ENCODE results near the gene THSD7B.
"Not testable (repeated sequence)": the region's sequence is repeated elsewhere in the genome, so short reads cannot be mapped to it uniquely, and the experiment has no call there.

The THSD7B gene

GRCh38 chr2:137051778-137052398 is 286.5 kb downstream of the THSD7B start:
- H3K27me3 ChIP-seq (ENCODE audit: control insufficient read depth in 1 of 2, insufficient read depth in 2 of 2, low read length in 2 of 2): no peaks in the 10 kb centered on the region
- no peaks in the 10 kb centered on the region for H3K36me3 ChIP-seq (ENCODE audit: control insufficient read depth in 1 of 2, insufficient read depth in 2 of 2, low read length in 2 of 2)
- H3K4me3 ChIP-seq (ENCODE audit: low read depth in 1 of 2, low read length in 2 of 2): no peak overlapping the region
- H3K9me3 ChIP-seq (ENCODE audit: control insufficient read depth in 1 of 2, low read length in 2 of 2): no peaks in the 10 kb centered on the region
- no peaks in the 10 kb centered on the region for H3K4me1 ChIP-seq (ENCODE audit: control insufficient read depth in 1 of 2, insufficient read depth in 2 of 2, low read length in 2 of 2)
- no peak overlapping the region for H3K9ac ChIP-seq (ENCODE audit: low read depth in 1 of 2, low read length in 2 of 2)
- no peak overlapping the region for H3K27ac ChIP-seq (ENCODE audit: low read depth, low read length)

GRCh38 chr2:137056704-137057103 is 291.4 kb downstream of the THSD7B start:
- Histone ChIP-seq H3K4me3 (ENCODE audit: low read depth in 1 of 2, low read length in 2 of 2) (no peak overlapping the region), H3K9me3 (ENCODE audit: control insufficient read depth in 1 of 2, low read length in 2 of 2) (no peaks in the 10 kb centered on the region), H3K4me1 (ENCODE audit: control insufficient read depth in 1 of 2, insufficient read depth in 2 of 2, low read length in 2 of 2) (no peaks in the 10 kb centered on the region), H3K36me3 (ENCODE audit: control insufficient read depth in 1 of 2, insufficient read depth in 2 of 2, low read length in 2 of 2) (no peaks in the 10 kb centered on the region), H3K27ac (ENCODE audit: low read depth, low read length) (no peak overlapping the region), H3K27me3 (ENCODE audit: control insufficient read depth in 1 of 2, insufficient read depth in 2 of 2, low read length in 2 of 2) (no peaks in the 10 kb centered on the region), H3K9ac (ENCODE audit: low read depth in 1 of 2, low read length in 2 of 2) (no peak overlapping the region)

- not testable (repeated sequence) for H3K36me3 ChIP-seq (ENCODE audit: control insufficient read depth in 1 of 2, insufficient read depth in 2 of 2, low read length in 2 of 2); H3K9ac ChIP-seq (ENCODE audit: low read depth in 1 of 2, low read length in 2 of 2); H3K27ac ChIP-seq (ENCODE audit: low read depth, low read length); H3K4me1 ChIP-seq (ENCODE audit: control insufficient read depth in 1 of 2, insufficient read depth in 2 of 2, low read length in 2 of 2); H3K27me3 ChIP-seq (ENCODE audit: control insufficient read depth in 1 of 2, insufficient read depth in 2 of 2, low read length in 2 of 2); H3K9me3 ChIP-seq (ENCODE audit: control insufficient read depth in 1 of 2, low read length in 2 of 2); H3K4me3 ChIP-seq (ENCODE audit: low read depth in 1 of 2, low read length in 2 of 2)
These were observed 310.9 kb downstream of the THSD7B start for GRCh38 chr2:137076111-137076765.

GRCh38 chr2:137091704-137092103 is 326.4 kb downstream of the THSD7B start:
- Histone ChIP-seq H3K4me3 (ENCODE audit: low read depth in 1 of 2, low read length in 2 of 2) (no peak overlapping the region), H3K27ac (ENCODE audit: low read depth, low read length) (no peak overlapping the region), H3K36me3 (ENCODE audit: control insufficient read depth in 1 of 2, insufficient read depth in 2 of 2, low read length in 2 of 2) (no peaks in the 10 kb centered on the region), H3K4me1 (ENCODE audit: control insufficient read depth in 1 of 2, insufficient read depth in 2 of 2, low read length in 2 of 2) (no peaks in the 10 kb centered on the region), H3K9ac (ENCODE audit: low read depth in 1 of 2, low read length in 2 of 2) (no peak overlapping the region), H3K27me3 (ENCODE audit: control insufficient read depth in 1 of 2, insufficient read depth in 2 of 2, low read length in 2 of 2) (no peaks in the 10 kb centered on the region), H3K9me3 (ENCODE audit: control insufficient read depth in 1 of 2, low read length in 2 of 2) (no peaks in the 10 kb centered on the region)

GRCh38 chr2:137093116-137093515 is 327.8 kb downstream of the THSD7B start:
- Histone ChIP-seq H3K4me3 (ENCODE audit: low read depth in 1 of 2, low read length in 2 of 2) (no peak overlapping the region), H3K4me1 (ENCODE audit: control insufficient read depth in 1 of 2, insufficient read depth in 2 of 2, low read length in 2 of 2) (no peaks in the 10 kb centered on the region), H3K9me3 (ENCODE audit: control insufficient read depth in 1 of 2, low read length in 2 of 2) (no peaks in the 10 kb centered on the region), H3K27me3 (ENCODE audit: control insufficient read depth in 1 of 2, insufficient read depth in 2 of 2, low read length in 2 of 2) (no peaks in the 10 kb centered on the region), H3K9ac (ENCODE audit: low read depth in 1 of 2, low read length in 2 of 2) (no peak overlapping the region), H3K27ac (ENCODE audit: low read depth, low read length) (no peak overlapping the region), H3K36me3 (ENCODE audit: control insufficient read depth in 1 of 2, insufficient read depth in 2 of 2, low read length in 2 of 2) (no peaks in the 10 kb centered on the region)

GRCh38 chr2:137096187-137096586 is 330.8 kb downstream of the THSD7B start:
- no peak overlapping the region for H3K27ac ChIP-seq (ENCODE audit: low read depth, low read length)
- no peaks in the 10 kb centered on the region for H3K27me3 ChIP-seq (ENCODE audit: control insufficient read depth in 1 of 2, insufficient read depth in 2 of 2, low read length in 2 of 2)
- no peaks in the 10 kb centered on the region for H3K36me3 ChIP-seq (ENCODE audit: control insufficient read depth in 1 of 2, insufficient read depth in 2 of 2, low read length in 2 of 2)
- no peaks in the 10 kb centered on the region for H3K4me1 ChIP-seq (ENCODE audit: control insufficient read depth in 1 of 2, insufficient read depth in 2 of 2, low read length in 2 of 2)
- no peak overlapping the region for H3K4me3 ChIP-seq (ENCODE audit: low read depth in 1 of 2, low read length in 2 of 2)
- no peaks in the 10 kb centered on the region for H3K9me3 ChIP-seq (ENCODE audit: control insufficient read depth in 1 of 2, low read length in 2 of 2)
- no peak overlapping the region for H3K9ac ChIP-seq (ENCODE audit: low read depth in 1 of 2, low read length in 2 of 2)

- H3K9ac ChIP-seq (ENCODE audit: low read depth in 1 of 2, low read length in 2 of 2): no peak overlapping the region
- no peaks in the 10 kb centered on the region for H3K36me3 ChIP-seq (ENCODE audit: control insufficient read depth in 1 of 2, insufficient read depth in 2 of 2, low read length in 2 of 2)
- no peak overlapping the region for H3K4me3 ChIP-seq (ENCODE audit: low read depth in 1 of 2, low read length in 2 of 2)
- no peaks in the 10 kb centered on the region for H3K4me1 ChIP-seq (ENCODE audit: control insufficient read depth in 1 of 2, insufficient read depth in 2 of 2, low read length in 2 of 2)
- no peaks in the 10 kb centered on the region for H3K9me3 ChIP-seq (ENCODE audit: control insufficient read depth in 1 of 2, low read length in 2 of 2)
- no peak overlapping the region for H3K27ac ChIP-seq (ENCODE audit: low read depth, low read length)
- no peaks in the 10 kb centered on the region for H3K27me3 ChIP-seq (ENCODE audit: control insufficient read depth in 1 of 2, insufficient read depth in 2 of 2, low read length in 2 of 2)
These were observed 331.3 kb downstream of the THSD7B start for GRCh38 chr2:137096693-137097092.

- H3K36me3 ChIP-seq (ENCODE audit: control insufficient read depth in 1 of 2, insufficient read depth in 2 of 2, low read length in 2 of 2); H3K4me1 ChIP-seq (ENCODE audit: control insufficient read depth in 1 of 2, insufficient read depth in 2 of 2, low read length in 2 of 2); H3K9me3 ChIP-seq (ENCODE audit: control insufficient read depth in 1 of 2, low read length in 2 of 2); H3K9ac ChIP-seq (ENCODE audit: low read depth in 1 of 2, low read length in 2 of 2); H3K27me3 ChIP-seq (ENCODE audit: control insufficient read depth in 1 of 2, insufficient read depth in 2 of 2, low read length in 2 of 2); H3K27ac ChIP-seq (ENCODE audit: low read depth, low read length); H3K4me3 ChIP-seq (ENCODE audit: low read depth in 1 of 2, low read length in 2 of 2): not testable (repeated sequence)
These were observed 336.5 kb downstream of the THSD7B start for GRCh38 chr2:137101814-137102213.

- Histone ChIP-seq H3K4me1 (ENCODE audit: control insufficient read depth in 1 of 2, insufficient read depth in 2 of 2, low read length in 2 of 2) (no peaks in the 10 kb centered on the region), H3K4me3 (ENCODE audit: low read depth in 1 of 2, low read length in 2 of 2) (no peak overlapping the region), H3K27me3 (ENCODE audit: control insufficient read depth in 1 of 2, insufficient read depth in 2 of 2, low read length in 2 of 2) (no peaks in the 10 kb centered on the region), H3K27ac (ENCODE audit: low read depth, low read length) (no peak overlapping the region), H3K36me3 (ENCODE audit: control insufficient read depth in 1 of 2, insufficient read depth in 2 of 2, low read length in 2 of 2) (no peaks in the 10 kb centered on the region), H3K9me3 (ENCODE audit: control insufficient read depth in 1 of 2, low read length in 2 of 2) (no peaks in the 10 kb centered on the region), H3K9ac (ENCODE audit: low read depth in 1 of 2, low read length in 2 of 2) (no peak overlapping the region)
These were observed 342.6 kb downstream of the THSD7B start for GRCh38 chr2:137107904-137108303.

GRCh38 chr2:137111896-137112295 is 346.6 kb downstream of the THSD7B start:
- Histone ChIP-seq H3K27me3 (ENCODE audit: control insufficient read depth in 1 of 2, insufficient read depth in 2 of 2, low read length in 2 of 2) (no peaks in the 10 kb centered on the region), H3K36me3 (ENCODE audit: control insufficient read depth in 1 of 2, insufficient read depth in 2 of 2, low read length in 2 of 2) (no peaks in the 10 kb centered on the region), H3K4me3 (ENCODE audit: low read depth in 1 of 2, low read length in 2 of 2) (no peak overlapping the region), H3K27ac (ENCODE audit: low read depth, low read length) (no peak overlapping the region), H3K9ac (ENCODE audit: low read depth in 1 of 2, low read length in 2 of 2) (no peak overlapping the region), H3K4me1 (ENCODE audit: control insufficient read depth in 1 of 2, insufficient read depth in 2 of 2, low read length in 2 of 2) (no peaks in the 10 kb centered on the region), H3K9me3 (ENCODE audit: control insufficient read depth in 1 of 2, low read length in 2 of 2) (no peaks in the 10 kb centered on the region)

Data from duodenal mucosa (tissue), 2 donors.